Measurements from ENCODE around the gene CORO7. TPM values are rescaled to one million over a fixed set of nuclear protein-coding genes. Genes with fewer than 3 reads are reported as not detected.

CORO7 gene
- polyA plus RNA-seq, 3 donors: 44.7 to 181 (median 68.4) TPM

DNA sequence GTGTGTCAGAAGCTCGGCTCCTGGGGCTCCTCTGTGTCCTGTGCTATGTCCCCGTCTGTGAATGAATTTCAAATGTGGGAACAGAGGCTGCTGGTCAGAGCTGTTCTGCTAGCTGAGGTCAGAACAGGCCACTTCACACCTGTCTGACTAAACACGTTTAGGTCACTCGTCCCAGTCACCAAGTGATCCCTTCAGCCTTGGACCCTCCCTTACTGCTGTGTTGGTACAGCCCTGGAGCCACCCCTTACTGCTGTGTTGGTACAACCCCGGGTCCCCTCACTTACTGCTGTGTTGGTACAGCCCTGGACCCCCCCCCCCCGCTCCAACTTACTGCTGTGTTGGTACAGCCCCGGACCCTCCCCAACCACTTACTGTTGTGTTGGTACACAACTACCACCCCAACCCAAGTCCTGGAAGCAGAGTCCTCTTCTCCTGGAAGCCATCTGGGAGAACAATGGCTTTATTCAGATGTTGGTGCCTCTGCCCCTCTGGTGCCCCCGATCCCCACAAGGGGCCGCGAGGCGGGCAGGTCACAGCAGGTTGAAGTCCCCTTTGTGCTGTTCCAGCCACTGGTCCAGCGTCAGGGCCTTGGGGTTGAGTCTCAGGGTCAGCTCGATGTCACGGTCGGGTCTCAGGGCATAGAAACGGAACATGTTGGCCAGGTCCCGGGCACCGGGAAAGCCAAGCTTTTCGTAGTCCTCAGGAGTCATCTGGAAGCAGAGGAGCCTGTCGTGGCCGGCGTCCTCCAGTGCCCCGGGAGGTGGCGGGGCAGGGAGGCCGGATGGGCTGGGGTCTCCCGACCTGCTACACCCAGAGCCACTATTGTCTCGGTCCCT is 45.1 kb upstream of the CORO7 start:
- Mint-ChIP-seq H3K4me1 (peaks cover 22% of the 10 kb centered on the region), H3K36me3 (peaks cover 46 to 65% of the 10 kb centered on the region in 2 donors), H3K27ac (peak overlapping the region in 2 of 7 donors; percentile 10 to 68), H3K27me3 (ENCODE audit: low read depth in 3 of 3) (peaks cover 0 to 1% (median 0%) of the 10 kb centered on the region in 3 donors), H3K9me3 (peaks cover 0 to 2% (median 0%) of the 10 kb centered on the region in 7 donors), H3K4me3 (no peak overlapping the region)
- Histone ChIP-seq H2AFZ (ENCODE audit: insufficient read depth, low read depth, low read length, poor library complexity, severe bottlenecking) (no peak overlapping the region), H3K27ac (ENCODE audit: low read depth in 1 of 2, low read length in 2 of 2) (peak overlapping the region in 1 of 2 donors; percentile 20), H3K9ac (ENCODE audit: insufficient read depth, low read length, poor library complexity, severe bottlenecking) (no peak overlapping the region), H3K36me3 (replicated peaks in 1 of 2; ENCODE audit: control insufficient read depth in 1 of 2, insufficient read depth in 2 of 2, low read length in 2 of 2) (peaks cover 43 to 62% of the 10 kb centered on the region in 2 donors), H3K9me3 (replicated peaks in 1 of 2; ENCODE audit: control insufficient read depth in 1 of 2, insufficient read depth in 1 of 2, low read length in 2 of 2) (no peaks in the 10 kb centered on the region), H3K4me3 (replicated peaks in 1 of 3; ENCODE audit: low read depth in 2 of 3, low read length in 3 of 3) (no peak overlapping the region), H3K79me2 (ENCODE audit: insufficient read depth, low read length) (no peaks in the 10 kb centered on the region), H4K20me1 (ENCODE audit: insufficient read depth, low read length) (no peaks in the 10 kb centered on the region), H3K4me2 (replicated peaks; ENCODE audit: extremely low read depth, low read length, poor library complexity, severe bottlenecking) (no peak overlapping the region), H3K4me1 (ENCODE audit: control insufficient read depth in 1 of 2, insufficient read depth in 2 of 2, low read length in 2 of 2) (peaks cover 22 to 26% of the 10 kb centered on the region in 2 donors), H3K27me3 (ENCODE audit: control insufficient read depth in 2 of 2, insufficient read depth in 2 of 2, low read length in 2 of 2) (no peaks in the 10 kb centered on the region)
- intact Hi-C loops (cut with micrococcal nuclease): no loop called here
- 93% methylated on average over 18 of the region's 27 CpGs for WGBS (ENCODE audit: insufficient coverage)
- no peak for DNase-seq
- TF ChIP-seq, protein P1, sequence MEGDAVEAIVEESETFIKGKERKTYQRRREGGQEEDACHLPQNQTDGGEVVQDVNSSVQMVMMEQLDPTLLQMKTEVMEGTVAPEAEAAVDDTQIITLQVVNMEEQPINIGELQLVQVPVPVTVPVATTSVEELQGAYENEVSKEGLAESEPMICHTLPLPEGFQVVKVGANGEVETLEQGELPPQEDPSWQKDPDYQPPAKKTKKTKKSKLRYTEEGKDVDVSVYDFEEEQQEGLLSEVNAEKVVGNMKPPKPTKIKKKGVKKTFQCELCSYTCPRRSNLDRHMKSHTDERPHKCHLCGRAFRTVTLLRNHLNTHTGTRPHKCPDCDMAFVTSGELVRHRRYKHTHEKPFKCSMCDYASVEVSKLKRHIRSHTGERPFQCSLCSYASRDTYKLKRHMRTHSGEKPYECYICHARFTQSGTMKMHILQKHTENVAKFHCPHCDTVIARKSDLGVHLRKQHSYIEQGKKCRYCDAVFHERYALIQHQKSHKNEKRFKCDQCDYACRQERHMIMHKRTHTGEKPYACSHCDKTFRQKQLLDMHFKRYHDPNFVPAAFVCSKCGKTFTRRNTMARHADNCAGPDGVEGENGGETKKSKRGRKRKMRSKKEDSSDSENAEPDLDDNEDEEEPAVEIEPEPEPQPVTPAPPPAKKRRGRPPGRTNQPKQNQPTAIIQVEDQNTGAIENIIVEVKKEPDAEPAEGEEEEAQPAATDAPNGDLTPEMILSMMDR (IDR thresholded peaks at IDR 0.05): no peak

DNA sequence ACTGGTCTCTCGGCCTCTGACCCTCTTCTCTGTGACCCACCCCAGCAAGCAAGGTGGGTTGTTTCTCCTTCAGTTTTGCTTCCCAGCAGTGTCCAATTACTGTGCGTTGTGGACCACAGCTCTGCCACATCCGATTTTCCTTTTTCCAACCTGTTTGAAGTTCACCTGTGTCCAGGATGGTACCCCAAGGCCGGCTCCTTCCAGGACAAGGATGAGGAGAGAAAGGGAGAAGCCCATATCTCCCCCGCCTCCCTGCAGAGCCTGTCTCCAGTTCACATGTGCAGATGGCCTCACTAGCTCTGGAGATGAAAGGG is 44.5 kb upstream of the CORO7 start:
- Mint-ChIP-seq H3K27ac (peak overlapping the region in 1 of 7 donors; percentile 47), H3K9me3 (peaks cover 0 to 2% (median 0%) of the 10 kb centered on the region in 7 donors), H3K27me3 (ENCODE audit: low read depth in 3 of 3) (peaks cover 0 to 1% (median 0%) of the 10 kb centered on the region in 3 donors), H3K36me3 (peaks cover 46 to 63% of the 10 kb centered on the region in 2 donors), H3K4me1 (peaks cover 22% of the 10 kb centered on the region), H3K4me3 (no peak overlapping the region)
- Histone ChIP-seq H3K9ac (ENCODE audit: insufficient read depth, low read length, poor library complexity, severe bottlenecking) (no peak overlapping the region), H3K27me3 (ENCODE audit: control insufficient read depth in 2 of 2, insufficient read depth in 2 of 2, low read length in 2 of 2) (no peaks in the 10 kb centered on the region), H3K9me3 (replicated peaks in 1 of 2; ENCODE audit: control insufficient read depth in 1 of 2, insufficient read depth in 1 of 2, low read length in 2 of 2) (no peaks in the 10 kb centered on the region), H2AFZ (ENCODE audit: insufficient read depth, low read depth, low read length, poor library complexity, severe bottlenecking) (no peak overlapping the region), H3K4me3 (replicated peaks in 1 of 3; ENCODE audit: low read depth in 2 of 3, low read length in 3 of 3) (no peak overlapping the region), H3K4me2 (replicated peaks; ENCODE audit: extremely low read depth, low read length, poor library complexity, severe bottlenecking) (no peak overlapping the region), H3K4me1 (ENCODE audit: control insufficient read depth in 1 of 2, insufficient read depth in 2 of 2, low read length in 2 of 2) (peaks cover 22 to 26% of the 10 kb centered on the region in 2 donors), H3K79me2 (ENCODE audit: insufficient read depth, low read length) (no peaks in the 10 kb centered on the region), H4K20me1 (ENCODE audit: insufficient read depth, low read length) (no peaks in the 10 kb centered on the region), H3K27ac (ENCODE audit: low read depth in 1 of 2, low read length in 2 of 2) (peak overlapping the region in 1 of 2 donors; percentile 20), H3K36me3 (replicated peaks in 1 of 2; ENCODE audit: control insufficient read depth in 1 of 2, insufficient read depth in 2 of 2, low read length in 2 of 2) (peaks cover 43 to 62% of the 10 kb centered on the region in 2 donors)
- 92% methylated on average over 2 of the region's 5 CpGs for WGBS (ENCODE audit: insufficient coverage)
- intact Hi-C loops (cut with micrococcal nuclease): no loop called here
- TF ChIP-seq, protein P1 (IDR thresholded peaks at IDR 0.05): no peak
- DNase-seq: no peak

All from CD14-positive monocyte (primary cell).